A549 (cell line): ENCODE data around the gene DAD1.

ENCODE experiments used
- BCL3 ChIP-seq: fragments of >200 bp; sonication (Bioruptor Twin); formaldehyde crosslinking; IDR thresholded peaks from 3 replicates; pipeline ENCODE4 v1.6.1; 2016
- CTCF ChIP-seq: fragments of >200 bp; sonication (Bioruptor Twin); formaldehyde crosslinking; IDR thresholded peaks from 3 replicates; pipeline ENCODE4 v1.5.1; 2016
- FOSL2 ChIP-seq, 2 experiments: fragments of 450-650 bp in 1 of 2; fragments of >200 bp in 1 of 2; sonication (Bioruptor Twin) in 1 of 2; formaldehyde crosslinking; IDR thresholded peaks; 2 replicates each; pipeline versions ENCODE4 v1.5.0 to v1.6.1; 2016 to 2020; ENCODE audit warnings: mild to moderate bottlenecking in 1 of 2, moderate library complexity in 1 of 2

GRCh38 chr14:22613106-22613695 is 24.2 kb upstream of the DAD1 start:
- TF ChIP-seq BCL3: no peak
- TF ChIP-seq FOSL2 (IDR thresholded peaks at IDR 0.05): no peak
- no peak for TF ChIP-seq FOSL2 (CRISPR knock-in tag; IDR thresholded peaks at IDR 0.05)
- TF ChIP-seq CTCF: no peak
